NCI-H69 (cell line): ENCODE data around the gene PRRG1.
"Not testable (repeated sequence)": the region's sequence is repeated elsewhere in the genome, so short reads cannot be mapped to it uniquely, and the experiment has no call there.

Source experiments
- DNase-seq: peaks from one replicate; lab custom pipeline; 2025; lab: John Stamatoyannopoulos, UW

Gene PRRG1

DNA sequence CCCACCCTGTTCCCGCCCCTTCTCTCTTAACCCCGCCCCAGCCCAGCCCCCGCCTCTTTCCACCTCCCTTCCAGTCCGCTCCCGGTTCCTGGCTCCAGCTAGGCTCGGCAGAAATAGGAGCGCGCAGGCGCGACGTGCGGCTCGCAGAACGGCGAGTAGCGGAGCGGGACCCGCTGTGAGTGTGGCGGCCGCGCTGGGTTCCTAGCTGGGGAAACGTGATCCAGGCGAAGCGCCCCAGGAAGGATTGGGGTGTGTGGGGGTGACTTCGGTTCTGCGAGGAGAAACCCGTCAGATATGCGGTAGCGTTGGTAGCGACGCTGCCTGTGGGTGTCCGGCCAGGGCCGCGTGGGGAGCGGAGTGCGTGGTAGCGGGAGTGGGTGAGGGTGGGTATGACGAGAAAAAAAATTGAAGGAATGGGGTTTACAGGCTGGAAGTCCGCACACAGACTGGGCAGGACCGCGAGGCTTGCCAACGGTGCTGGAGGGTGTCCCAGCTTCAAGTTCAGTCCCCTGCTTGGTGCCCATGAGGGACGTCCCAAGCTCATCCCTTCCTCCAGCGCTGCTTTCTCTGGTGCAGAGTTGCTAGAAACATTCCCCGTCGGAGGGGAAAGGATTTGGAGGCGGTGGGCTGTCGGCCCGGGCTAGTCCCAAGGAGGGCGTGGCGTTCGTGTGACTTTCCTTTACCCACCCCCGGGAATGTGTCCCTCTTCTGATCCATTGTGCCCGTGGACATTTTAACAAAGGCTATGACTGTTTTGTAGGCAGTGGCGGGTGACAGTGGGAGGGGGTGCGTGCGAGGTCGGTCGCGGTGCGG is at the start of gene PRRG1:
PRRG1 (plus strand) TSS at position 144 of the 813 bp plus-strand sequence. CDS start 56,886 bp downstream, outside the sequence.
- peak; percentile 65 for DNase-seq

DNA sequence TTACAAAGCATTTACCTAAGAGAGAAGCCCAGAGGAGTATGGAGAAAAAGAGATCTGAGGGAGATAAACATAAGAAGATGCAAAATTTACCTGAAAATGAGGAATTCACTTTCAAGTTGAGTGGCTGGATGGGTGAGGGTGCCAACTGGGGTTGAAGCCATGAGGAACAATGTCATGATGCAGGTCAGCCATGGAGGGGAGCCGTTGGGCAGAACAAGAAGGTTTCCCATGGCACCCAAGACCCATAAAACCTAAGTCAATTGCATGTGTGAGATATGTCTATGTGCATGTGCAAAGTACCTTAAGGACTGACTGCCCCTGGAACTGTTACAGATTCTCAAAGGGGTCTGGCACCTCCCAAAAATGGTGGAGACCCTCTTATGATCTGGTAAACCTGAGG is 46.6 kb upstream of the PRRG1 start:
- DNase-seq: no peak

DNA sequence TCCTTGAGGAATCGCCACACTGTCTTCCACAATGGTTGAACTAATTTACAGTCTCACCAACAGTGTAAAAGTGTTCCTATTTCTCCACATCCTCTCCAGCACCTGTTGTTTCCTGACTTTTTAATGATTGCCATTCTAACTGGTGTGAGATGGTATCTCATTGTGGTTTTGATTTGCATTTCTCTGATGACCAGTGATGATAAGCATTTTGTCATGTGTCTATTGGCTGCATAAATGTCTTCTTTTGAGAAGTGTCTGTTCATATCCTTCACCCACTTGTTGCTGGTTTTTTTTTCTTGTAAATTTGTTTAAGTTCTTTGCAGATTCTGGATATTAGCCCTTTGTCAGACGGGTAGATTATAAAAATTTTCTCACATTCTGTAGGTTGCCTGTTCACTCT is 43.9 kb upstream of the PRRG1 start:
- DNase-seq: not testable (repeated sequence)

DNA sequence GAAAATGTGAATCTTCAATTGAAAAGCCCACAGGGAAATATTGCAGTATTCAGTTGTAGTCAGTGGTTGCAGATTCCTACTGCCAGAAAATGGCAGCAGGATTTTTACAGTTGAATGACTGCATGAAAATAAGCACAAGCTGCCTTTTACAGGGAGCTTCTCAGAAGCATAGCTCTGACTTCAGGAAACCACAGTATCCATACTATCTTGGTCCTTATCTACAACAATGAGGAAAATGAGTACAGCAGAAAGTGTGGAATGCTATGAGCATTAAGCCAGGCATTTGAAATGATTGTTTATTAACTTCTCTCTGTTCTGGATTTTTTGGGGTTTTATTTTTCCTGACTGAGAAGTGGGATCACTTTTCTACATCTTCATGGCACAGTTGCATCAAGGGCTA is 34.6 kb upstream of the PRRG1 start:
- DNase-seq: no peak

DNA sequence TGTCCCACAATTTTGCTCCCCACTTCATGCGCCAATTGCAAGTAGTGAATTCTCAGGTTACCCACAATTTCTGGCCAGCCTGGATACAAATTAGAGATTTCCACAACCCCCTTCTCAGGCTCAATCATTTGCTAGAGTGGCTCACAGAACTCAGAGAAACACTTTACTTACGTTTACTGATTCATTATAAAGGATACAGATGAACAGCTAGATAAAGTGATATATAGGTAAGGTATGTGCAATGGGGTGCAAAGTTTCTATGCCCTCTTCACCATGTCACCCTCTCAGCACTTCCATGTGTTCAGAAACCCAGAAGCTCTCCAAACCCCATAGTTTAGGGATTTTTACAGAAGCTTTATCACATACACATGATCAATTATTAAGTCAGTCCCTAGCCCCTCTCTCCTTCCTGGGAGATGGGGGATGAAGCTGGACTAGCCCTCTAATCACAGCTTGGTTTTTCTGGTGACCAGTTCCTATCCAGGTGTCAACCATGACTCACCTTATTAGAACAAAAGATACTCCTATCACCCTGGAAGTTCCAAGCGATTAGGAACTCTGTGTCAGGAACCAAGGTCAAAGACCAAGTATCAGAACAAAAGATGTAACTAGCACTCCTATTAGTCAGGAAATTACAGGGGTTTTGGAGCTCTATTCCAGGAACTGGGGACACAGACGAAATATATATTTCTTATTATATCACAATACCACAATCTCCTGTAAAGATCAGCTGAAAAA is 33.5 kb upstream of the PRRG1 start:
- no peak for DNase-seq

DNA sequence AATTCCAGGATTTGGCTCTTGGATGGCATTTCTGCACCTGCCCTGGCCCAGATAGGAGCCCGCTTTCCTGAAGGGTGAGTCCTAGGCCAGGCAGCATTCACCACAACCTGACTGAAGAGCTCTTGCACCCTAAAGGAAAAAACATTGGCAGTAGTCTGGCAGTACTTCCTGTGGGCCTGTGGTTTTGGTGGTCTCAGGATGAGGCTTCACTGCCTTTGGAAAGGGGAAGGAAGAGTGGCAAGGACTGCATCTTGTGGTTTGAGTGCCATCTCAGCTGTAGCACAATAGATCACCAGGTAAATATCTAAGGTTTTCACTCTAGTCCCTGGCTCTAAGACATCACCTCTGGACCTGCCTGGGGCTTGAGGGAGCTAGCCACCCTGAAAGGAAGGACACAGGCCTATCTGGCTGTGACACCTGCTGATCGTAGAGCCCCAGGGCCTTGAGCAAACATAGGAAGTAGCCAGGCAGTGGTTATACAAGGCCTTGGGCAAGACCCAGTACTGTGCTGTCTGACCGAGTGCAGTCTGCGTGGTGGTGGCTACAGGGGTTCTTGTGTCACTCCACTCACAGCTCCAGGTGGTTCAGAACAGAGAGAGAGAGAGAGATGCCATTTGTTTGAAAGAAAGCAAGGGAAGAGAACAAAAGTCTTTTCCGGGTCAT is 28.5 kb upstream of the PRRG1 start:
- no peak for DNase-seq

DNA sequence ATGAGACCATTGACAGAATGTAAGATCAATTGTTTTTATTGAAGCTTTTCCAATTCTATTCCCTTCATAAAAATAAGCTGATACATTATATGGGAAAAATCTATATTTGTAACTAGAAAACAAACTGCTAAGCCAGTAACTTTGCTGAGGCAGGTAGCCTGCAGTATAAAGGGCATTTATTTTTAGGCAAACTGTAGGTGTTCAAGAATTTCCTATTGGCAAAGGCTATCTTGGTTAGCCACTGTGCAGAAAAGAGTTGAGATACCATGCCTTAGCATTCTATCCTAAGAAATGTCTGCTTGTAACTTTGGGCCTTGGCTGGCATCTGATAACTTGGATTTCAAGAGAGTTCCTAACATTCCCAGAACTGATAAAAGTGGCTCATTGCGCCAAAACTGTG is 18.5 kb upstream of the PRRG1 start:
- no peak for DNase-seq

DNA sequence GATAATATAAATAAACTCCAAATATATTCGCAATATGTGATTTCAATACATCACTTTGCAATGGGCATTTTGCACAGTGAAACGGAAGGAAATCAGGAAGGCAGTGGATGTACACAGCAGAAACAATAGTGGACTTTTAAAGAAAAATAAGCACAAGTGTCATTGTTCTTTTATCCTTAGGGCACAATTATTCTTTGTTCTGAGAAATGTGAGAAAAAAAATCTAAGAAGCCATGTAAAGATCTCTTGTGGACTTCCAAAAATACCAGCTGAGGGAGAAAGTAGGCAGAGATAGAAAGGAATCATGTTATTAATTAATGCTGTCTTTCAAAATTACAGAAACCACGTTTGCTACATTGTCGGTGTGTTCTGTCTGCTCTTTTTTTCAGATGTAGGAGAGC is 17.6 kb upstream of the PRRG1 start:
- no peak for DNase-seq

DNA sequence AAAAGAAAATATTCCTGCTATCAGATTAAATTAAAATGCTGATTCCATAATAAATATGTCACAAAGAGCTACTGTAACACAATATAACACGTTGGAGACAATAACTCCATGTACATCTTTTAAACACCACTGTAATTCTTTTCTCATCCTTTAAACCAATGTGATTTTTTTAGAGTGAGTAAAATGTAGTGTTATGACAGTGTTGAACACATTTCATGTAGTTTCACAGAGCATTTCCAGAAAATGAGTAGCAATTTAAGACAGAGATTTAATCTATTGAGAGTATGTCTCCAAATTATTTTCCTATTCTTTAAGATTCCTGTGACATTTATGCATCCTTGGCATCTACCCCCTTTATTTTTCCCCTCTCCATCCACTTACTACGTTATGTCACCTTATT is 17.1 kb upstream of the PRRG1 start:
- no peak for DNase-seq

DNA sequence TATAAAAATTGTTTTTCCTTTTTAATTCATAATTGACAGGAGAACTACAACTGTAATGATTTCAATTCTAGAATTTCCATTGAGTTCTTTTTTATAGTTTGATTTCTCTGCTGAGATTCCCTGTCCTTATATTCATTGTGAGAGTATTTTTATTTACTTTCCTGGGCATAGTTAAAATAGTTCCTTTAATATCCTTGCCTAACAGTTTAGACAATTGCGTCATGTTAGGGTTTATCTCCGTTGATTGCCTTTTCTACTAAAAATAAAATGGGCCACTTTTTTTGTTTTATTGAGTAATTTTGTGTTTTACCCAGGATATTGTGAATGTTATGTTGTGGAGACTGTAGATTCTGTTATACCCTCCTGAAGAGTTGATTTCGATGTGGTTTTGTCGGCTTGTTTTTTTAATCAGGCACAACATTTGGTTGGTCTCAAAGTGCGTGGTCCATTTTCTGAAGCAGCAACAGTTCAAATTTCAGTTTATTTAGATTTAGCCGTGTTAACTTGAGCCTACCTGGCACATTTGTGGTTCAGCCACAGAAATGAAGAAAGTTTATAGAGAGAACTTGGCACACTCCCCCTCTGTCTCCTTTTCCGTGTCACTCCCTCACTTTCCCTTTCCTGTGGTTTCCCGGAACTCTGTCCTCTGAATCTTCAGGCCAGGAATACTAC is 16.0 kb upstream of the PRRG1 start:
- no peak for DNase-seq

DNA sequence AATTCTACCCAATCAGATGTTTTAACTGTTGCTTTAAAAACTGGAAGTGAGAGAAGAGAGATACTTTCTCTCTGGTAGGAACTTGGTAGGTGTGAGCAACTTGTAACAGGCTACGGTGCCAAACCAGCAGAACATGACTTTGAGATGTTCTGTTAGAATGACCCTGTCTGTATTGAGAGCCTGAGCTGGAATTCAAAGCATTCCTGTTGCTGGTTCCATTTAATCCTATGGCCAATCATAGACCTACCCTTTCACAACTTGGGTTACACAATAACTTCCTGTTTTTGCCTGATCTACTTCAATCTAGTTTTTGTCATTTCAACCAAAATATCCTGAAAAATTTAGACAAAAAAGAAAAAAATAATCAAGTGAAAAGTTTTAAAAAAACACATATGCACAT is 1.7 kb upstream of the PRRG1 start:
- DNase-seq: no peak

DNA sequence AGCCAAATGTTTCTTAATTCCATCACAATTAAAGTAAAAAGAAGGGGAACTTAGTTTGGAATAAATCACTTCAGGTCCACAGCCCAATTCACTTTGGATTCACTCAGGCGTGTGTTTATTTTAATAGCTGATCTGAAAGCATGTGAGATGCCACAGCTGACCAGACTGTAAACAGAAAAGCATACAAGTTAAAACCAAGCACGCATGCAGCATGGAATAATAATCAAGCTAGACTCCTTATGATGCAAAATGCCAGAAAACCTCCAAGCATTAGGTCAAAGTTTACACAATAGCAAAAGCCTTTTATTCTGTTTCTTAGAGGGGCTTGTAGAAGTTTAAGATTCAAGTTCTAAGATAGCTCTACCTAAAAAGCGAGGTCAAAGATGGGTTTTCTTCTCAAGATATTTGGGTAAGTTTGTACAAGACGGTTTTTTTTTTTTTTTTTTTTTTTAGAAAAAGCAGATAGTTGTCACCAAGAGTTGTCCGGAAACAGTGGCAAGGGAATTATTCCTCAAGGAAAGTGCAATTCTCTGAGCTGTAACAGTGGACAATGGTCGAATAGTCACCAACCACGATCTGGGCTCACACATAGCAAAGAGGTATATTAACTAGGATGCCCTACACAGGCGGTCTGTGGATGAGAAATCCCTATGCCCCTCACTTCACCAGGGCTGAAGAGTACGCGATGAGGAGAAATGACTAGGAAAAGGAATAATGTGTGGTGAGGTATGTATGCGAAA is 763 bp upstream of the PRRG1 start:
- no peak for DNase-seq

DNA sequence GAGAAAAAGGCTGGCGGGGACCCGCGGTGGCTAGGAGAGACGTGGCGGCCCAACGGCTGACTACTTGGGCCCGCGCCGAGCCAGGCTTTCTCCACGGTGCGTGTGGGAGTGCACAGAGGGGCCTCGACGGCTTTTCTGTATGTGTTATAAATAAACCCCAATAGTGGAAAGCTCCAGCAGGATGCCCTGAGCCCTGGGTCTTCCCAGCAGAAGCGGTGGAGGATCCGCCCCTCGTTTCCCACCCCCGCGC is 268 bp upstream of the PRRG1 start:
- DNase-seq: no peak

DNA sequence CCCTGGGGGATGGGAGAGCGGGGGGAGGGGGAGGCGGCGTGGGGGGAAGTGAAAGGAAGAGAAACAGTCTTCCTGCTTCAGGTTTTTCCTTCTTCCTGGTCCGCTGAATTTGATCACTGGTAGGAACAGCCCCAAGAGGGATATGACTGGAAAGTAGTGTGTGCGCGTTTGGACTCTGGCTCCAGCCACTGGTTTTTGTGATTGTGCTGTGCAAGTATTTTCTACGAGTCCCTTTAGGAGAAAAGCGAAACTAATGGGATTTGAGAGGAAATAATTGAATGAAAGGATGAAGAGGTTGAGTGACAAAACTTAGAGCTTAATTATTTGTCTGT is 836 bp downstream of the PRRG1 start:
- DNase-seq: no peak

DNA sequence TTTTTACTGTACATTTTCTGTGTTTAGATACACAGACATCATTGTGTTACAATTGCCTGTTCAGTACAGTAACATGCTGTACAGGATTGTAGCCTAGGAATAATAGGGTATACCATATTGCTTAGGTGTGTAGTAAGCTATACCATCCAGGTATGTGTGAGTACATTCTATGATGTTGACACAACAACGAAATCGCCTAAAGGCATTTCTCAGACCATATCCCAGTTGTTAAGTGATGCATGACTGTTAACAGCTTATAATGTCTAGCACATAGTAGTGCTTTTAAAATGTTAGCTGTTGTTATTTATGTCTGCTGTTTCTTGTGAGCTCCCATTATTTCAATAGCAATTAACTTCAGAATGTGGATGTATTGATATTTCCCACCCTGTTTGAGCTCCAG is 4.5 kb downstream of the PRRG1 start:
- DNase-seq: no peak

DNA sequence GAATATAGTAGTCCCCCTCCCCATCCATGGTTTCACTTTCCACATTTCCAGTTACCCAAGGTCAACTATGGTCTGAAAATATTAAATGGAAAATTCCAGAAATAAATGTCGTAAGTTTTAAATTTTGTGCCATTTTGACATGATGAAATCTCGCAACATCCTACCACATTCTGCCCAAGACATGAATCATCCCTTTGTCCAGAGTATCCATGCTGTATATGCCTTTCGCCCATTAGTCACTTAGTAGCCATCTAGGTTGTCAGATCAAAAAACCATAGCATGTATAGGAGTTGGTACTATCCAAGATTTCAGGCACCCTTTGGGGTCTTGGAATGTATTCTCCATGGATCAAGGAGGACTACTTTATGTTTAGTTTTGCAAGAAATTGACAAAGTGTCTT is 8.3 kb downstream of the PRRG1 start:
- no peak for DNase-seq

DNA sequence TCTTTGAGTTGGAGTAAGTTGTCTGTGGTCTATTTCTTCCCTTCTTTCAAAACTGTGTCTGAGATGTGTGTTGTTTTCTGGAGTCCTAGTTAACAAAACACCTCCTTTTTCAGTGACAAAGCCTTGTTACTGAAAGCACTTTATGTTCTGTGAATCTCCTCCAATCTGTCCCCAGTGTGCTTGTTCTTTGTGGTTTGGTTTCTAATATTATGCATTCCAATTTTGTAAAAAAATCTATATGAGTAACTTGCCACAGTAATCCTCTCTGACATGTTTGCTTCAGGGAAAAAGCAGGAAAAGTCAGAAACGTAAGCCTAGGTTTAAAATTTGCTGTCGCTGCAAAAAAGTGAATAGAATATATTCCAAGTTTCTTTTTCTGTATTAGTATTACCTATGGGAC is 12.4 kb downstream of the PRRG1 start:
- DNase-seq: no peak

DNA sequence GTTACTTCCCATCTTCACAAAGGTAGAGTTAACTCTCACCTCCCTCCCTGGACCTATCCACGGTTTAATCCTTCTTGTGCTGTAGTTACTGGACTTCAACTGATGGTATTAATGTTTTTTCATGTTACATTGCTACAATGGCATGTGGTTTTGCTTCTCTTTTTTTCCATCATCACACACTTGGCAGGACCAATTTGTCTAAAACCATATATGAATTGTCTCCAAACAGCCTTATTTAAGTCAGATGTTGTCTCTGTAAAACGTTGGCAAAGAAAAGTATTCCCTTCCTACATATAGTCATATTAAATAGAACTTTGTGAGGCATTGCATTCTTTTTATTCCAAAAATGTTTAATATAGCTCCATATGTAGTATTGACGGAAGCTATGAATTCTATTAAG is 15.5 kb downstream of the PRRG1 start:
- no peak for DNase-seq

DNA sequence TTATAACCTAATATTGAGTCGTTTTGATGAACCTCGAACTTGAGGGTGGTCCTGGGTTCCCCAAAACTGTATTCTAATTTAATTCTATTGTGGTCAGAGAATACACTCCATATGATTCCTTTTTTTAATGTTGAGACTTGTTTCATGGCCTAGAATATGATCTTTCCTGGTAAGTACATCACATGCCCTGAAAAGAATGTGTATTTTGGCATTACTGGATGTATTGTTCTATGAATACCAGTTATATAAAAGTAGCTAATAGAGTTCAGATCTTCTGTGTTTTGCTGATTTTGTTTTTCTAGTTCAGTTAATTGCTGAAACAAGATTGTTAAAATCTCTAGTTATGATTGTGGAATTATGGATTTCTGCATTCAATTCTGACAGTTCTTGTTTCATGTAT is 18.8 kb downstream of the PRRG1 start:
- DNase-seq: no peak

DNA sequence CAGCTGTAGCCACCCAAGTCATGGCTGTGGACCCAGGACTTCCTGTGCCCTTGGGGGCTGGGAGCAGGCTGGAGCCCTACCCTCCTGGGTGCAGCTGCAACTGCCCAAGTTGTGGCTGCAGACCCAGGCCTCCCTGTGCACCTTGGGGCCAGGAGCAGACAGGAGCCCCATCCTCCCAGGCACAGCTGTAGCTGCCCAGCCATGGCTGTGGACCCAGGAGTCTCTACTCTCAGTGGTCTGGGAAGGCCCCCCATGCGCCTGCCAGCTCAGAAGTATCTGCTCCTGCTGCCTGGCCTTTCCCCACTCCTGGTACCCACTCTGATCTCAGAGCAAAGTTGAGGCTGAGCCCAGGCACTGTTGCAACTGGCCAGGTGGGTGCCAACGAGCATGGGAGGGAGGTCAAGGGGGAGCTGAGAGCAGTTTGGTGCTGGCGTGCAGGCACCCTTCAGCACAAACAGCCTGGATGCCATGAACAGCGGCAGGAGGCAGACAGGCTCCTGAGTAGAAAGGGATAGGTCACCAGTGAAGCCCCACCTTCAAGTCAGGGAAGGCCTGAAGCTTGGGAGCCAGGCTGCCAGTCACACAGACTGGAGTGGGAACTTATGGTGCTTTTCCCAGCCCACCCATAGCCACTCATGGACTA is 21.5 kb downstream of the PRRG1 start:
- DNase-seq: no peak

DNA sequence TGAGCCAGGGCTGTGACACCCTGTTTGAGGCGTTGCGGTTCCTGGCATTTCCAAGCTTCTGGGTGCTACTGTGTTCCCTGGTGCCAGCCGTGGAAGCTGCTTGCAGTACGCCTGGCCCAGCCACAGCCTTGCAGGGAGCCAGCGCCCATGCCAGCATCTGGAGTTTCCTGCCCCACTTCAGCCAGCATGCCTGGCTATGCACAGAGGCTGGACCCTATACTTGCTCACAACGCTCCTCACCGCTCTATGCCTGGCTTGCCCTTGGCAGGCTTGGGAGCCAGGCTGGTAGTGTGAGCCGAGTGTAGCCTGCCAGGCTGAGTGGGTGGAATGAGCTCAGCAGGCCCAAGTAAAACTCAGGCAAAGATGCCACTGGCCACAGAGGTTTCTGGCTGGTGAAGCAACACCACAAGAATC is 22.4 kb downstream of the PRRG1 start:
- DNase-seq: no peak

DNA sequence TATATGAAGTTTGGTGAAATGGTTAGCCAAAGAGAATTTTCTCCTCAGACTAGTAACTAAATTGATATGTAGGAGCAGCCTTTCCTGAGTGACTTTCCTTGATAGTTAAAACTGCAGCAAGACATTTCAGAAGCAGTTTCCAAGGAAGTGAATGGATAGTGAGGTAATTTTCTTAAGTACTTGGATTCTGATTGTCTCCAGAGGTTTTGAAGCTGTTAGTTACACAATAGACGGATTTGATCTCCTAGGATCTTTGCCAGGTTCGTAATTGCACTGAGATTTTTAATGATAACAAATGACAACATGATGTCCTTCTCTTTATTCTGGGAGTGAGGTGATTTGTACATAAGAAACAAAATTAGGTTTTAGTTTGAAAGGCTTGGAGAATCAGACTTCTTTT is 29.2 kb downstream of the PRRG1 start:
- DNase-seq: no peak
